ENCODE data around the gene ARL3. TPM values are rescaled to one million over a fixed set of nuclear protein-coding genes. Genes with fewer than 3 reads are reported as not detected.

The ARL3 gene
- total and polyA plus RNA-seq, 2 of the 4 experiments (the other 2 are of a cell fraction), result 5.0 to 14.3 TPM

GRCh38 chr10:102670871-102671434, 43.2 kb downstream of the ARL3 start:
- Histone ChIP-seq H3K56ac (ENCODE audit: extremely low read depth, insufficient read depth, low read length) (no peak overlapping the region), H3K4ac (ENCODE audit: low read depth, low read length) (peak overlapping the region; percentile 23; the same call in 1 of the 2 replicates), H4K5ac (ENCODE audit: low read depth, low read length) (no peak overlapping the region), H3K4me3 (ENCODE audit: insufficient read depth, low read depth, low read length) (no peak overlapping the region), H3K23ac (ENCODE audit: low read depth, low read length) (no peak overlapping the region; the same call in 1 of the 2 replicates), H3K79me1 (ENCODE audit: low read depth in 1 of 2, low read length in 2 of 2) (peaks cover 0 to 29% of the 10 kb centered on the region in 2 experiments; a peak in 2 of 4 replicates), H2AK5ac (ENCODE audit: low read depth, low read length) (peak overlapping the region; percentile 38; the same call in 1 of the 2 replicates), H3K27ac (ENCODE audit: insufficient read depth, low read length) (no peak overlapping the region), H4K20me1 (ENCODE audit: insufficient read depth, low read length) (no peaks in the 10 kb centered on the region), H2BK120ac (ENCODE audit: low read depth, low read length) (no peak overlapping the region), H3K14ac (replicated peaks; ENCODE audit: low read depth, low read length) (0 out of 2 replicates have a peak overlapping the region, but pooled peaks have one; percentile 29), H2AK9ac (replicated peaks; ENCODE audit: low read depth, low read length, poor library complexity) (no peak overlapping the region), H3K9me3 (ENCODE audit: control insufficient read depth, insufficient read depth, low read length) (no peaks in the 10 kb centered on the region), H3K9ac (ENCODE audit: low read depth, low read length) (no peak overlapping the region), H3K9me1 (ENCODE audit: insufficient read depth, low read length) (peaks cover 16% of the 10 kb centered on the region), H2BK5ac (ENCODE audit: low read depth, low read length, poor library complexity, severe bottlenecking) (no peak overlapping the region), H2AFZ (replicated peaks; ENCODE audit: low read length, poor library complexity) (no peak overlapping the region), H3K18ac (ENCODE audit: low read depth, low read length) (no peak overlapping the region), H4K91ac (ENCODE audit: insufficient read depth, low read depth, low read length) (no peak overlapping the region), H2BK15ac (ENCODE audit: low read depth, low read length) (no peak overlapping the region), H3K4me1 (ENCODE audit: control insufficient read depth, insufficient read depth, low read length) (peaks cover 35% of the 10 kb centered on the region), H4K8ac (ENCODE audit: low read depth in 2 of 2, low read length in 2 of 2) (no peak overlapping the region), H3K4me2 (ENCODE audit: low read depth, low read length) (no peak overlapping the region), H2BK20ac (ENCODE audit: low read depth, low read length) (0 out of 2 replicates have a peak overlapping the region, but pooled peaks have one; percentile 5), H3K27me3 (ENCODE audit: control insufficient read depth, insufficient read depth, low read length) (no peaks in the 10 kb centered on the region), H3K36me3 (ENCODE audit: control insufficient read depth, insufficient read depth, low read length) (no peaks in the 10 kb centered on the region)
- no TSS peak for BruUV-seq (replicated peaks)
- ChIA-PET POLR2A (ENCODE audit: unreplicated experiment) (no interaction called here), CTCF (no interaction called here)
- ATAC-seq (ENCODE audit: low read depth) (no peak), DNase-seq (no peak)
- intact Hi-C loops (cut with micrococcal nuclease), result no loop called here
- in situ Hi-C loops (cut with MboI; ENCODE audit: low sequenced_read_pairs), result no loop called here
- dilution Hi-C loops (cut with HindIII; ENCODE audit: low sequenced_read_pairs, unreplicated experiment), result no loop called here
- TF ChIP-seq CEBPB (IDR thresholded peaks at IDR 0.05; ENCODE audit: low read depth, low read length) (no peak), POLR2A (IDR thresholded peaks at IDR 0.05; ENCODE audit: low read depth, low read length) (no peak), FOS (IDR thresholded peaks at IDR 0.05; ENCODE audit: low read depth, low read length) (no peak), USF2 (IDR thresholded peaks at IDR 0.05; ENCODE audit: low read depth, low read length) (no peak)
- no CpG with 5 or more reads among the region's 6 CpGs for WGBS, 2 experiments (ENCODE audit: extremely low coverage in 2 of 2, insufficient read length in 1 of 2)

Measured in IMR-90 (cell line).